ENCODE results near the gene PLA2G4F.

- no peak for TF ChIP-seq CTCF (conservative IDR thresholded peaks at IDR 0.05)
- TF ChIP-seq EZH2 (IDR thresholded peaks at IDR 0.05; ENCODE audit: low read depth) = no peak
These were observed 1.7 kb upstream of the PLA2G4F start for GRCh38 chr15:42157981-42158765.

Measured in PC-9 (cell line).